ENCODE results near the gene C2.

DNA sequence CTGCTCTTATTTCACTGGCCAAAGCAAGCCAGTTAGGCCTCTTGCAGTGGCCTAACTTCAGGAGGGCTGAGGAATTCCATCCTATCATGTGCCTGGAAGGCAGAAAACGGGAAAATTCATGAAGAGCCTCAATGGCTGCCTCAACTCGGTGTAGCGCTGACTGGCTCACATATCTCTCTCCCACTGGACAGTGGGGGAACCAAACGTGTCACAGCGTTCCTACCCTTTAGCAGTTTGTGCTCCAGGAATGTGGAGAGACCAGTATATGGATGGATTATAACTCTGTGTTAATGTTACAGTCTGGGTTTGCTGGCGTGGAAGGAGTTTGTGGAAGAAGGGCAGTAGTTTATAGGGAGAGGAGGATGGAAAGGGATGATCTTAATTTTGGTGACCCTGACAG lies 11.8 kb upstream of the C2 start:
- TF ChIP-seq SUZ12 (IDR thresholded peaks at IDR 0.05; ENCODE audit: extremely low read depth, insufficient read depth, insufficient read length) (no peak), YY1 (IDR thresholded peaks at IDR 0.05; ENCODE audit: insufficient read depth, insufficient read length) (no peak)
